ENCODE results near the gene UBE2F. TPM values are rescaled to one million over a fixed set of nuclear protein-coding genes. Genes with fewer than 3 reads are reported as not detected.

Gene UBE2F
- total and polyA plus RNA-seq, 9 donors = 20.3 to 48.4 (median 23.8) TPM

DNA sequence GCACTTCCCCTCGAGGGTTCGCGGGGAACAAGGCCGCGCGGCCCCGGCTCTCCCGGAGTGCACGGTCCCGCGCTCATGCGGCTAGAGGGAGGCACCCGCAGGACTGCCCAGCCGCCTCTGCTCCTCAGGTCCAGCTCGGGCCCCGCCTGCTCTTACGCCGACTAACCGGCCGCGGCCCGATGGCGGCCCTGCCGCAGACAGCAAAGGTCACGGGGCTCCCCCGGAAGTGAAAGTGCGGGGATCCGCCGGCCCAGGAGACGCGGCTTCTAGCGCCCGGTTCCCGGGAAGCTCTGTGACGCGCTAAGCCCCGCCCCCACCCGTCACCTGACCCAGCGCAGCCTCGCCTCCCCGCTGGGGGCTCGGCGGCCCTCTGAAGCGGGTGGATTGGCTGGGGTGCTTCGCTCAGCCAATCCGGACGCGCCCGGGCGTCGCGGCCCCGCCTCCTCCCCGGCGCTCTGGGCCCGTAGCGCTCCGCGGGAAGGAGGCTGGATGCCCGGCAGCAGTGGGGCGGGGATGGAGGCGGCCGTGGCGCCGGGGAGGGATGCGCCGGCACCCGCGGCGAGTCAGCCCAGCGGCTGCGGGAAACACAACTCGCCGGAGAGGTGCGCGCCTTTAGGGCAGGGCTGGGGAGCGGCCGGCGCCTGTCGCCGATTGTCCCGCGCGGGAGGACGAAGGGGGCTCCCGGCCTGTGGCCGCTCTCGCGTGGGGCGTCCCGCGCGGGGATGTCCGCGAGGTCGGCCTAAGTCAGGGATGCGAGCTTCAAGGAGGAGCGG lies 93.9 kb downstream of the UBE2F start, which contains the start of gene SCLY:
TSS of gene SCLY (plus strand) at position 460 of the 773 bp plus-strand sequence. CDS start at position 514, 54 bp downstream.
- H3K4me1 ChIP-seq (ENCODE audit: insufficient read depth) = no peaks in the 10 kb centered on the region
- TF ChIP-seq POLR2A (IDR thresholded peaks at IDR 0.05) (peak; percentile 82), EP300 (IDR thresholded peaks at IDR 0.05) (no peak)
- H3K36me3 ChIP-seq = no peaks in the 10 kb centered on the region
- WGBS, 3 donors = 0% methylated on average over 64 to 98 of the region's 98 CpGs
- intact Hi-C loops (cut with DNase I) = loop anchor here in 1 of 4 donors (5.0 kb wide), 1 partner anchor 93 kb away; the partner anchor contains the start of gene UBE2F
- H3K4me3 ChIP-seq = peak within 1 kb of the TSS; percentile 94
- DNase-seq = peak; percentile 97 to 98 (median 97)
- H3K27me3 ChIP-seq = no peaks in the 10 kb centered on the region
- H3K9me3 ChIP-seq = no peaks in the 10 kb centered on the region
- peak within 1 kb of the TSS; percentile 71 to 73 for H3K27ac ChIP-seq

DNA sequence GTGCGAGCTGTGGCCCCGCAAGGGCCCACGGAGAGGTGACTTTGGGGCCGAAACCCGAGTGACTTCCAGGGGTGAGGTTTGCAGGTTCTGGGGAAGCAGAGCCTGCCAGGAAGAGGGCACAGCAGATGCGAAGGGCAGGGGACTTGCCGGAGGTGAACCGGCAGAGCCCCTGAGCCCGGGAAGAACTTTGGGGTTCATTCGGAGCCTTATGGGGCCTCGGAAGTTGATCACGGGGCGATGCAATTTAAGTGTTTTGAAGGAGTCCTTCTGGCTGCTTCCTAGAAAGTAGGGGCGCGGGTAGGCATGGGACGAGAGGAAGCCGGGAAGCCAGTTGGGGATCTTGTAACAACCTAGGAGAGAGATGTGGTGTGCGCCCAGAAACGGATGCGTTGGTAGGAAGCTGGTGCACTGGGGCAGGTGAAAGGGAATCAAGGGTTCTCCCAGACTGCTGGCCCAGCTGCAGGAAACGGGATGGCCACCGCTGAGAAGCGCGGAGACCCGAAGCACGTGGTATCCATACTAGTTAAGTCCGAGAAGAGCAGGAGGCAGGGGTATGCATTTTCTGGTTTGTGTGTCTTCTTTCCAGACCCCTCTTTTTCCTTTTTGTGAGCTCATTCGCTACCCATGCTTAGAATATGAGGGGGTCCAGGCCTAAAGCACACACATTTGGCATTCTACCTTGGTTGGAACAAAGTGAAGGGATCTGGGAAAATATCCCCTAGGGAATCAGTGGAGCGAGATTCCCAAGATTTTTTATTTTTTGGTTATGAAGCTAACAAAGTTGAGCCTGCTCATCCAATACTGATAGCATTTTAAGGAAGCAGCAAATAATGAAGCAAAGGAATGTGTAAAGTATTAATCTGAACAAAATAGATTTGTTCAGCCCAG lies 94.7 kb downstream of the UBE2F start:
- H3K4me3 ChIP-seq = peak overlapping the region; percentile 88
- intact Hi-C loops (cut with DNase I) = loop anchor here in 1 of 4 donors (5.0 kb wide), 1 partner anchor 94 kb away; the partner anchor contains the start of gene UBE2F
- peak overlapping the region in 1 of 2 donors; percentile 71 for H3K27ac ChIP-seq
- 1 to 2% (median 1%) methylated on average over 29 of the region's 29 CpGs for WGBS, 3 donors
- H3K36me3 ChIP-seq = no peaks in the 10 kb centered on the region
- H3K27me3 ChIP-seq = no peaks in the 10 kb centered on the region
- no peaks in the 10 kb centered on the region for H3K9me3 ChIP-seq
- no peaks in the 10 kb centered on the region for H3K4me1 ChIP-seq (ENCODE audit: insufficient read depth)
- TF ChIP-seq POLR2A (IDR thresholded peaks at IDR 0.05) (no peak), EP300 (IDR thresholded peaks at IDR 0.05) (no peak)
- TF ChIP-seq, protein P1, sequence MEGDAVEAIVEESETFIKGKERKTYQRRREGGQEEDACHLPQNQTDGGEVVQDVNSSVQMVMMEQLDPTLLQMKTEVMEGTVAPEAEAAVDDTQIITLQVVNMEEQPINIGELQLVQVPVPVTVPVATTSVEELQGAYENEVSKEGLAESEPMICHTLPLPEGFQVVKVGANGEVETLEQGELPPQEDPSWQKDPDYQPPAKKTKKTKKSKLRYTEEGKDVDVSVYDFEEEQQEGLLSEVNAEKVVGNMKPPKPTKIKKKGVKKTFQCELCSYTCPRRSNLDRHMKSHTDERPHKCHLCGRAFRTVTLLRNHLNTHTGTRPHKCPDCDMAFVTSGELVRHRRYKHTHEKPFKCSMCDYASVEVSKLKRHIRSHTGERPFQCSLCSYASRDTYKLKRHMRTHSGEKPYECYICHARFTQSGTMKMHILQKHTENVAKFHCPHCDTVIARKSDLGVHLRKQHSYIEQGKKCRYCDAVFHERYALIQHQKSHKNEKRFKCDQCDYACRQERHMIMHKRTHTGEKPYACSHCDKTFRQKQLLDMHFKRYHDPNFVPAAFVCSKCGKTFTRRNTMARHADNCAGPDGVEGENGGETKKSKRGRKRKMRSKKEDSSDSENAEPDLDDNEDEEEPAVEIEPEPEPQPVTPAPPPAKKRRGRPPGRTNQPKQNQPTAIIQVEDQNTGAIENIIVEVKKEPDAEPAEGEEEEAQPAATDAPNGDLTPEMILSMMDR (IDR thresholded peaks at IDR 0.05) = no peak
- peak in 4 of 5 donors; percentile 29 to 43 (median 38) for DNase-seq

DNA sequence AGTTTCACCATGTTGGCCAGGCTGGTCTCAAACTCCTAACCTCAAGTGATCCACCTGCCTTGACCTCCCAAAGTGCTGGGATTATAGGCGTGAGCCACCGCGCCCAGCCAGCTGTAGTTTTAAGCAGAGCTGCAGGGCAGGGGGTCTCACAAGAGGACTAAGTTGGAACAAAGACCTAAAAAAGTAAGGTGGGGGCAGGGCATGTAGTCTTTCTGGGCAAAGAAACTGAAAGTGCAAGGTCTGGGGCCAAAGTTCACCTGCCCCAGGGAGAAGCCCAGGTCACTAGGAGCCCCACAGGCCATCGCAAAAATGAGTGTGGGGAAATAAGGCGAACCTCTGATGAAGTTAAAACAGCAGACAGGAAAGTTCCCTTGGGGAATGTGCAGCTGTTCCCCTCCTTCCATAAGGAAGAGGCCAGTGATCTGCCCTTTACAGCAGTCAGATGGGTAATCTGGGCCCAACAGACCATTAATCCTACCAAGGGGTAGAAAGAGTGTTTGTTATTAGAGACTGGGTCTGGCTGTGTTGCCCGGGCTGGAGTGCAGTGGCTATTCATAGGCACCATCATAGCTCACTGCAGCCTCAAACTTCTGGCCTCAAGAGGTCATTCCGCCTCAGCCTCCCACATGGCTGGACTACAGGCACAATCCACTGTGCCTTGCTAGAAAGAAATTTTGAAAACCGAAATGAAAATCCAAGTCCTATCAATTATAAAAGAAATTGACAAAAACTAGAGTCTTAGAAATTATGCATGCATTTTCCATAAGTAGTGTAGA lies 96.8 kb downstream of the UBE2F start:
- H3K4me3 ChIP-seq = no peak overlapping the region
- DNase-seq = no peak
- H3K4me1 ChIP-seq (ENCODE audit: insufficient read depth) = no peaks in the 10 kb centered on the region
- intact Hi-C loops (cut with DNase I) = loop anchor here in 1 of 4 donors (5.0 kb wide), 1 partner anchor 96 kb away; the partner anchor contains the start of gene UBE2F
- H3K36me3 ChIP-seq = no peaks in the 10 kb centered on the region
- no peak for TF ChIP-seq EP300 (IDR thresholded peaks at IDR 0.05)
- TF ChIP-seq POLR2A (IDR thresholded peaks at IDR 0.05) = no peak
- TF ChIP-seq, protein P1 (IDR thresholded peaks at IDR 0.05) = no peak
- H3K27ac ChIP-seq = no peak overlapping the region
- 91 to 94% (median 93%) methylated on average over 8 of the region's 8 CpGs for WGBS, 3 donors
- H3K27me3 ChIP-seq = no peaks in the 10 kb centered on the region
- no peaks in the 10 kb centered on the region for H3K9me3 ChIP-seq

DNA sequence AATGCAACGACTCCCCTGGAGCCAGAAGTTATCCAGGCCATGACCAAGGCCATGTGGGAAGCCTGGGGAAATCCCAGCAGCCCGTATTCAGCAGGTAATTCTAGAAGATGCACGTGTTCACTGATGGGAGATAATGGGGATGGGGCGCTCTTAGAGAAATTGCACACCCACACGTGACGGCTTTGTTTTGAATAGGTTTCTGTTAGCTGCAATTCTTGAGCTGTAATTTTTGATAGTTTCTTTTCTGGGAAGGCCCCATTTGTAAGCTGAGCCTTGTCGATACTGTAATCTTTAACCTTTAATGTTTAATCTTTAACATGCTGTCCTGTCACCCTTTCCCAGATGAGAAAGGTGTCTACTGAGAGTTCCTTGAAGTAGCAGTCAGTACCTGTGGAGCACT lies 97.6 kb downstream of the UBE2F start:
- Histone ChIP-seq H3K27me3 (no peaks in the 10 kb centered on the region), H3K4me3 (no peak overlapping the region), H3K36me3 (no peaks in the 10 kb centered on the region), H3K27ac (no peak overlapping the region), H3K9me3 (no peaks in the 10 kb centered on the region), H3K4me1 (ENCODE audit: insufficient read depth) (no peaks in the 10 kb centered on the region)
- DNase-seq = no peak
- WGBS, 3 donors = 82 to 89% (median 86%) methylated on average over 7 of the region's 7 CpGs
- TF ChIP-seq EP300 (IDR thresholded peaks at IDR 0.05) (no peak), POLR2A (IDR thresholded peaks at IDR 0.05) (no peak)
- intact Hi-C loops (cut with DNase I) = loop anchor here in 1 of 4 donors (5.0 kb wide), 1 partner anchor 97 kb away; the partner anchor contains the start of gene UBE2F

Data from ovary (tissue), 9 donors.